Ectodermal cell (in vitro differentiated cells): ENCODE data around the gene LUZP2.

ENCODE experiments used
- H3K27ac ChIP-seq: 2 replicates; pipeline ENCODE4 v1.7.0; 2013; ENCODE audit warnings: mild to moderate bottlenecking, low read depth, low read length; ENCODE audit not compliant: insufficient read depth, poor library complexity, severe bottlenecking
- H3K27me3 ChIP-seq: 2 replicates; pipeline ENCODE4 v1.7.0; 2013; ENCODE audit warnings: mild to moderate bottlenecking, low read length; ENCODE audit not compliant: insufficient read depth, control insufficient read depth, poor library complexity, severe bottlenecking
- H3K36me3 ChIP-seq: one replicate; pipeline ENCODE4 v1.7.0; 2013; ENCODE audit warnings: low read length; ENCODE audit not compliant: control insufficient read depth, insufficient read depth
- H3K4me1 ChIP-seq: one replicate; pipeline ENCODE4 v1.7.0; 2013; ENCODE audit warnings: low read length; ENCODE audit not compliant: control insufficient read depth, insufficient read depth
- H3K4me3 ChIP-seq: 2 replicates; pipeline ENCODE4 v1.7.0; 2013; ENCODE audit warnings: low read depth, low read length, control low read depth; ENCODE audit not compliant: insufficient read depth
- H3K9me3 ChIP-seq: 2 replicates; pipeline ENCODE4 v1.7.0; 2013; ENCODE audit warnings: mild to moderate bottlenecking, low read length, moderate library complexity; ENCODE audit not compliant: control insufficient read depth
- WGBS, 2 experiments: methylation state at CpG; one replicate each; pipeline ENCODE4 v1.1.7; 2013; ENCODE audit warnings: missing lambda C conversion rate in 2 of 2; 5-methylcytosine and 5-hydroxymethylcytosine counted together

LUZP2 gene

DNA sequence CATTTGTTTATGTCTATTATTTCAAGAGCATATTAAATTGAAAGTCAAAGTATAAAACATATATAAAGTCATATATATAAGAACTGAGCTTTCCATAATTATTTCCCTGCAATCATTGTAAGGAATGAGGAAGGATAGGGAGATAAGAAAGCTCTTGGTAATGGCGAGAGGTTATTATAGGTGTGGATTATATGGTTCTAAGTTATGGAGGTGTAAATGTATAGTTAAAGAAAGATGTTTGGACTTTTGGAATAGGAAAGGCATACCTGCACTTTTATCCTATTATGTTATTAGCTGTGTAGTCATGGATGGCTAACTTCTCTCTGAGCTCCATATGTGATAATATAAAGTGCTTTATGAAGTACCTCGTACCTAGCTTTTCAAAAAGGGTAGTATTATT lies 127.6 kb downstream of the LUZP2 start:
- WGBS, 2 experiments: 97 to 100% methylated on average over 1 to 2 of the region's 2 CpGs
- no peaks in the 10 kb centered on the region for H3K36me3 ChIP-seq
- H3K27ac ChIP-seq: no peak overlapping the region

DNA sequence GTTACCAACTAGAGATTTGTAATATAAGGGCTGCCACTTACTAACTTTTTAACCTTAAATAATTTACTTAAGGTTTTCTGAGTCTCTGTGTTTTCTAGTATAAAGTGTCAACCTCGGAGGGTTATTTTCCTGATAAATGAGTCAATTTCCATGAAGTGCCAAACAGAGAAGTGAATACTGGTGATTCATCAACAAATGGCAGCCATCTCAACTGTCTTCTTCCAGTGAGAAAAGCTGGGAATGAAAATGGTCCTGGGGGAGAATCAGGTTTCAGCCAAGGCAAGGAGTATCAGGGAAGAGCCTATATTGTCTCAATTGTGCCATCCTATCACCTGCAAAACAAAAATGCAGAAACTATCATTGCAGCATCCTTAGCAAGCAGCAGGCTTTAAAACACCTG lies 129.1 kb downstream of the LUZP2 start:
- Histone ChIP-seq H3K27me3 (no peaks in the 10 kb centered on the region), H3K9me3 (no peaks in the 10 kb centered on the region), H3K4me1 (no peaks in the 10 kb centered on the region), H3K4me3 (no peak overlapping the region), H3K27ac (no peak overlapping the region), H3K36me3 (no peaks in the 10 kb centered on the region)
- WGBS, 2 experiments: 87 to 100% methylated on average over 1 of the region's 1 CpG

More for the DNA sequence above, 127.6 kb downstream of the LUZP2 start:
- Histone ChIP-seq H3K4me3 (no peak overlapping the region), H3K4me1 (no peaks in the 10 kb centered on the region), H3K27me3 (no peaks in the 10 kb centered on the region), H3K9me3 (no peaks in the 10 kb centered on the region)

DNA sequence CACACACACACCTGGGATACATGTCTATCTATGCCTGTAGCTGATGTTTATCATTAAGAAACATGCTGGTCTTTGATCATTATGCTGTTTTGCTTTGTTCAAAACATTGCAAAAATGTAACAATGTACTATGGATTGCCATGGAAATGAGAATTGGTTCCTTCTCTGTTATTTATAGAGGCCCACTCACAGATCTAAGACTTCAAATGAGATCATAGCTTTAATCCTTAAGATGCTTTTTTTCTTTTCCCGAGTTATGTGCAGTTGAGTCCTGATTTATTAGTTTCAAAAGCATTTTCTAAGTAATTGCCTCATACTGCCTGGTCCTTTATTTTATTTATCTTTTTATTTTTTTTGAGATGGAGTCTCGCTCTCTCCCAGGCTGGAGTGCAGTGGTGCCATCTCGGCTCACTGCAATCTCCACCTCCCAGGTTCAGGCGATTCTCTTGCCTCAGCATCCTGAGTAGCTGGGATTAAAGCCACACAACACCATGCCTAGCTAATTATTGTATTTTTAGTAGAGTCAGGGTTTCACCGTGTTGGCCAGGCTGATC lies 131.4 kb downstream of the LUZP2 start:
- Histone ChIP-seq H3K27ac (no peak overlapping the region), H3K9me3 (no peaks in the 10 kb centered on the region), H3K27me3 (no peaks in the 10 kb centered on the region), H3K4me3 (no peak overlapping the region), H3K4me1 (no peaks in the 10 kb centered on the region), H3K36me3 (no peaks in the 10 kb centered on the region)
- 92 to 94% methylated on average over 5 of the region's 5 CpGs for WGBS, 2 experiments

DNA sequence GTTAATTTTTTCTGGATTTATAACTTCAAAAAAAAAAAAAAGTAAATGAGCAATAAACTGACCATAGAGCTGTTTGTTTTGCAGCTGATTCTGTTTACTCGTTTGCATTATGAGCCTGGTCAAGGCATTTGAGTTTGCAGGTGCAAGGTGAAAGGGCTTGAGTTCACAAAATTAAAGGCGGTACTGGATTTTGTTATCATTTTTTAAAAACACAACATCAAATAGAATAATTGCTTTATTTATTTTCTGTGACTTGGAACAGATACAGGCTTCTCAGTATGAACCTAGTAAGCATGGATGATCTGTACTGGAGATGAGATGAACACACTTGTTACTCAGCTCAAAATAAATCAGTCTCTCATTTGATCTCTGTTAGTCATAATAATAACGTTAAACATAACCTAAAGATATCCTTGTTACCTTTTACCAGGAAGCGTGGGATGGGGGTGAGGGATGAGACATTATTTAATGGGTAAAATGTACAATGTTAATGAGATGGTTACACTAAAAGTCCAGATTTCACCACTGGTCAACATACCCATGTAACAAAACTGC lies 137.8 kb downstream of the LUZP2 start:
- no peak overlapping the region for H3K27ac ChIP-seq

DNA sequence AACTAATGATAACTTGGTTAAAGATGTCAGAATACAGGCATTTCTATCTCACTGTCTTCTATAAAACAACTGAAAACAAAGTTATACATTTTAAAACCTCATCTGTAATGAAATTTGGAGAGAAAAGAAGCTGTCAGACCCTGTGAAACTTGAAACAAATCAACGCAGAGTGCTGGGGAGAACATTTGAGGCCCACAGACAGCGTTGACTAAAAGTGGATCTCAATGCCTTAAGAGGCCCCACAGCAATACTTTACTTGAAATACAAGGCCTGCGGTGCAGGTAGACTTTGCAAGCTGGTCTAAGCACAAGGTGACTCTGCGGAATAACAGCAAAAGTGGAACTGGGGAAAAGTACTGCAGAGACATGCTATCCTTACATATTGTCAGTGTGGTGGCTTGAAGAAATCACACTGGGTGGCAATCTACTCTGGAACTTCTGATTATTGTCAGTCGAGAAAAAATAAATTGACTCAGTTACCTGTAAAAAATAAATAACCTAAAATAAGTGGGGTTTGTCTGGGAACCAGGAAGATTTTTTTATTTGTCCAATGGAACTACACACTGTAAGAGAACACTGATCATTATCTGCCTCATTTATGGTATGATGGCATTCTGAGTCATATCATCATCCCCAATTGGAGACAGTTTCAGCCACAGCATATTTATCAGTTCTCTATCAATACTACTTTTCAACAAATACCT lies 138.9 kb downstream of the LUZP2 start:
- no peaks in the 10 kb centered on the region for H3K27me3 ChIP-seq
- no peak overlapping the region for H3K27ac ChIP-seq
- 88 to 94% methylated on average over 4 to 5 of the region's 5 CpGs for WGBS, 2 experiments
- H3K9me3 ChIP-seq: no peaks in the 10 kb centered on the region
- no peaks in the 10 kb centered on the region for H3K36me3 ChIP-seq
- H3K4me3 ChIP-seq: no peak overlapping the region
- no peaks in the 10 kb centered on the region for H3K4me1 ChIP-seq

More for the DNA sequence above, 137.8 kb downstream of the LUZP2 start:
- Histone ChIP-seq H3K36me3 (no peaks in the 10 kb centered on the region), H3K27me3 (no peaks in the 10 kb centered on the region), H3K9me3 (no peaks in the 10 kb centered on the region), H3K4me3 (no peak overlapping the region), H3K4me1 (no peaks in the 10 kb centered on the region)
- 89 to 100% methylated on average over 1 to 4 of the region's 4 CpGs for WGBS, 2 experiments

DNA sequence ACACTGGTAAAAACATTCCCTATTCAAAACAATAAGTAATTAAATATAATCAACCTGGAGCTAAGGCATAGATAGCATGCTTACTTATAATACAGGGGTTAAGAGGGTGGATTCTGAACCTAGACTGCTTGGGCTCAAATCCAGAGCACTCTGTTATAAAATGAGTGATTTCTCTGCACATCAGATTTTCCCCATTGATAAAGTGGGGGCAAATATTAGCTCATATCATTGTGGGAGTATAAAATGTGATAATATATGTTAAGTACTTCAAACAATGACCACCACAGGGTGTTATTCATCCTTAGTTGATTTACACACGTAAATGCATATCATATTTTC lies 139.4 kb downstream of the LUZP2 start:
- Histone ChIP-seq H3K27me3 (no peaks in the 10 kb centered on the region), H3K4me3 (no peak overlapping the region), H3K36me3 (no peaks in the 10 kb centered on the region), H3K9me3 (no peaks in the 10 kb centered on the region), H3K27ac (no peak overlapping the region), H3K4me1 (no peaks in the 10 kb centered on the region)
- WGBS, 2 experiments: 91 to 96% methylated on average over 1 of the region's 1 CpG

DNA sequence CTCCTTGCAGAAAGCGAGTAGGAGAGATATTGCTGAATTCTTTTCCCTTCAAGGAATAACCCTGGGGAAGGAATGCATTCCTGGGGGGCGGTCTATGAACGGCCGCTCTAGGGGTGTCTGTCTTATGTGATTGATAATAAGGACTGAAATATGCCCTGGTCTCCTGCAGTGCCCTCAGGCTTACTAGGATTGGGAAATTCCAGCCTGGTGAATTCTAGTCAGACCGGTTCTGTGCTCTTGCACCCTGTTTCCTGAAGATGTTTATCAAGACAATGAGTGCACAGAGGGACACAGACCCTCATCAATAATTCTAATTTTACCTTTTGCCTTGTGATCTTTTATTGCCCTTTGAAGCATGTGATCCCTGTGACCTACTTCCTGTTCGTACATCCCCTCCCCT lies 140.7 kb downstream of the LUZP2 start:
- no peaks in the 10 kb centered on the region for H3K36me3 ChIP-seq
- no peaks in the 10 kb centered on the region for H3K4me1 ChIP-seq
- no peak overlapping the region for H3K27ac ChIP-seq
- 94% methylated on average over 6 of the region's 6 CpGs for WGBS, 2 experiments
- H3K27me3 ChIP-seq: no peaks in the 10 kb centered on the region
- no peaks in the 10 kb centered on the region for H3K9me3 ChIP-seq
- no peak overlapping the region for H3K4me3 ChIP-seq

DNA sequence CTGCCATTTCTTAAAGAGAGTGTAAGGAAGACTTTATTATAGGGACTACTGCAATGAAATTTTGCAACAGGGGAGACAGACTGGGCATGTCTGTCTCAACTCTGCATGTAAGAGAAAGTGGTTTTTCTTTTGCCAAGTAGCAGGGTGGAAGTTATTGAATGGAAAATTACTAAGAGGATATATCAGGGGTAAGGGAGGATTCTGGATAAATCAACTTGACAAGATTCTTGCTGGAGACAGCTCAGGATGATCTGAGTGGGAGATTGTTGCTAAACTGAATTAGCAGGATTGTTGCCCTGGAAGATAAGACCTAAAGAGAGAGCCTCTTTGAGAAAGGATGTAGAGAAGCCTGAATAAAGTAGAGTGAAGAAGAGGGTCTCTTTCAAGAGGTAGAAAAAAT lies 145.8 kb downstream of the LUZP2 start:
- H3K9me3 ChIP-seq: no peaks in the 10 kb centered on the region
- H3K27ac ChIP-seq: no peak overlapping the region
- no peak overlapping the region for H3K4me3 ChIP-seq
- H3K27me3 ChIP-seq: no peaks in the 10 kb centered on the region
- no peaks in the 10 kb centered on the region for H3K36me3 ChIP-seq
- H3K4me1 ChIP-seq: no peaks in the 10 kb centered on the region

DNA sequence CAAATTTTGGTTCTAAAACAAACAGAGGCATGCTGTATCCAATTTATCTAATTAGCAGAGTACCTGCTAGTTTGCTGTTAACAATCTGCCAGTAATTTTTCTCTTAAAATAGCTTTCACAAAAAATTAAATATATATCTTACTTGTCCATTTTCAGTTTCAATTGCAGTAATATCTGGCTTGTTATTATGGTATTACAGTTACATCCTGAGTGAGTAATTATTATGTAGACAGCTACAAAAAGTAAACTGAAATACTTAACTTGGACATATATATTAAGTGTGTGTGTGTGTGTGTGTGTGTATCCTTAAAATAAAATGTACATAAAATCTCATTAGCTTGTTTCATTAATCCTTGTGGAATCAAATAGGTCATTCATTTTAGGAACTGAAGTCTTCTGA lies 148.7 kb downstream of the LUZP2 start:
- no peaks in the 10 kb centered on the region for H3K36me3 ChIP-seq
- H3K27me3 ChIP-seq: no peaks in the 10 kb centered on the region
- no peaks in the 10 kb centered on the region for H3K9me3 ChIP-seq
- no peaks in the 10 kb centered on the region for H3K4me1 ChIP-seq
- H3K27ac ChIP-seq: no peak overlapping the region
- no peak overlapping the region for H3K4me3 ChIP-seq

DNA sequence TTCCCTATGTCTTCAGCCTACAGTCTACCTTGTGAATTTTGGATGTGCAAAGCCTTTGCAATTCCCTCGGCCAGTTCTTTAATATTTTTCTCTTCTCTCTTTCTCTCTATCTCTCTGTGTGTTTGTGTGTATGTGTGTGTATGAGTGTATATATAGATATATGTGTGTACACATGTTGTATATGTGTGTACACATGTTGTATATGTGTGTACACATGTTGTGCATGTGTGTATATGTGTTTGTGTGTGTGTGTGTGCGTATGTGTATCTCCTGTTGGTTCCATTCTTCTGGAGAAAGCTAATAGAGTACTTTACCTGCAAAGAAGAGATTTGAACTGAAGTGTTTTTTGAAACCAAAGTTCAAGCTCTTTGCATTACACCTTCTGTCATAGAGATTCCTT lies 155.0 kb downstream of the LUZP2 start:
- no peak overlapping the region for H3K27ac ChIP-seq
- H3K9me3 ChIP-seq: no peaks in the 10 kb centered on the region
- no peaks in the 10 kb centered on the region for H3K36me3 ChIP-seq
- 66 to 75% methylated on average over 1 to 2 of the region's 2 CpGs for whole genome bisulfite sequencing, 2 experiments
- no peaks in the 10 kb centered on the region for H3K4me1 ChIP-seq
- H3K4me3 ChIP-seq: no peak overlapping the region
- no peaks in the 10 kb centered on the region for H3K27me3 ChIP-seq
